Endothelial cell of umbilical vein (primary cell): ENCODE data around the gene ZDHHC5. TPM values are rescaled to one million over a fixed set of nuclear protein-coding genes. Genes with fewer than 3 reads are reported as not detected.

Experiments
- BruUV-seq: library from RNA; stranded (reverse); fragments of 400-500 nt; replicated peaks from 2 replicates; lab custom pipeline; 2021; lab: Mats Ljungman, UMichigan
- CTCF ChIA-PET: fragments of 300-600, 350-600 bp; sonication (Branson Sonifier 250); formaldehyde crosslinking; loops from one replicate; lab custom pipeline; 2021; ENCODE audit warnings: antibody characterized with exemption, inconsistent platforms; lab: Charles Lee
- POLR2A ChIA-PET: fragments of 300-600, 350-600 bp; sonication (Branson Sonifier 250); formaldehyde crosslinking; loops from one replicate; lab custom pipeline; 2021; ENCODE audit warnings: antibody characterized with exemption, inconsistent platforms; lab: Charles Lee
- DNase-seq: peaks from one replicate; pipeline ENCODE4 v3.0.0-alpha.2; 2011; ENCODE audit warnings: low read depth, low spot score
- FAIRE-seq: peaks from 2 replicates; lab custom pipeline; 2011; peaks lifted over from hg19 to GRCh38; lab: Jason Lieb, UNC
- H2AFZ ChIP-seq: 2 replicates; pipeline ENCODE4 v1.6.0; 2012; ENCODE audit warnings: low read depth, low read length, control low read depth, inconsistent platforms
- H3K27ac ChIP-seq: 2 replicates; pipeline ENCODE4 v1.5.1; 2011; ENCODE audit warnings: low read depth, mild to moderate bottlenecking, control low read depth, low read length, moderate library complexity; ENCODE audit not compliant: insufficient read depth
- H3K27me3 ChIP-seq, 2 experiments: 2 replicates each; pipeline versions ENCODE4 v1.6.0 to v1.6.1; 2011; ENCODE audit warnings: low read length in 2 of 2, mixed read lengths in 1 of 2; ENCODE audit not compliant: control insufficient read depth in 2 of 2, insufficient read depth in 2 of 2
- H3K36me3 ChIP-seq, 2 experiments: 2 replicates in 1 of 2; 3 replicates in 1 of 2; pipeline ENCODE4 v1.5.1; 2011; ENCODE audit warnings: low read length in 2 of 2, mild to moderate bottlenecking in 1 of 2, moderate library complexity in 1 of 2; ENCODE audit not compliant: control insufficient read depth in 2 of 2, insufficient read depth in 2 of 2; ENCODE audit errors: extremely low read depth in 1 of 2
- H3K4me1 ChIP-seq: 3 replicates; pipeline ENCODE4 v1.5.1; 2011; ENCODE audit warnings: mild to moderate bottlenecking, low read length; ENCODE audit not compliant: control insufficient read depth, insufficient read depth; ENCODE audit errors: extremely low read depth
- H3K4me2 ChIP-seq: 2 replicates; pipeline ENCODE4 v1.6.1; 2011; ENCODE audit warnings: low read length, control low read depth, mixed read lengths; ENCODE audit not compliant: insufficient read depth
- H3K4me3 ChIP-seq, 3 experiments: fragments of 200-600 bp in 1 of 3; sonication (generic), shearing (Covaris generic) in 1 of 3; replicated peaks in 1 of 3; 2 replicates each; pipeline ENCODE4 v1.5.1; 2011 to 2016; ENCODE audit warnings: control low read depth in 3 of 3, low read length in 3 of 3, mild to moderate bottlenecking in 2 of 3, inconsistent platforms in 1 of 3, low read depth in 1 of 3, moderate library complexity in 1 of 3; ENCODE audit not compliant: insufficient read depth in 1 of 3
- H3K79me2 ChIP-seq: 2 replicates; pipeline ENCODE4 v1.6.0; 2012; ENCODE audit warnings: low read length, inconsistent platforms; ENCODE audit not compliant: control insufficient read depth, insufficient read depth
- H3K9ac ChIP-seq: replicated peaks from 2 replicates; pipeline ENCODE3; 2011; ENCODE audit warnings: low read length, control low read depth; ENCODE audit not compliant: insufficient read depth; ENCODE audit errors: extremely low read depth
- H3K9me1 ChIP-seq: replicated peaks from 3 replicates; pipeline ENCODE4 v1.6.0; 2011; ENCODE audit warnings: mild to moderate bottlenecking, low read length; ENCODE audit not compliant: control insufficient read depth, insufficient read depth; ENCODE audit errors: extremely low read depth
- H3K9me3 ChIP-seq: replicated peaks from 2 replicates; pipeline ENCODE4 v1.5.1; 2012; ENCODE audit warnings: low read length, inconsistent platforms; ENCODE audit not compliant: control insufficient read depth, insufficient read depth
- H4K20me1 ChIP-seq: replicated peaks from 2 replicates; pipeline ENCODE3; 2011; ENCODE audit warnings: mild to moderate bottlenecking, low read length; ENCODE audit not compliant: control insufficient read depth, insufficient read depth; ENCODE audit errors: extremely low read depth
- EZH2 ChIP-seq: IDR thresholded peaks from 2 replicates; pipeline ENCODE4 v1.6.1; 2012; ENCODE audit warnings: borderline replicate concordance, low read depth, mild to moderate bottlenecking, moderate library complexity, low read length, inconsistent platforms; ENCODE audit not compliant: severe bottlenecking
- FOS ChIP-seq: IDR thresholded peaks from 2 replicates; pipeline ENCODE4 v1.6.1; 2011; ENCODE audit warnings: mild to moderate bottlenecking, low read length, moderate library complexity, borderline replicate concordance; ENCODE audit not compliant: insufficient read depth
- GATA2 ChIP-seq: IDR thresholded peaks from 2 replicates; pipeline ENCODE4 v1.7.0; 2011; ENCODE audit warnings: low read depth, mild to moderate bottlenecking, moderate library complexity, mixed read lengths, low read length; ENCODE audit not compliant: insufficient read length, insufficient read depth
- JUN ChIP-seq: IDR thresholded peaks from 2 replicates; pipeline ENCODE4 v1.6.1; 2011; ENCODE audit warnings: borderline replicate concordance, low read depth; ENCODE audit not compliant: insufficient read length, insufficient read depth
- MAX ChIP-seq: IDR thresholded peaks from 2 replicates; pipeline ENCODE4 v1.6.1; 2011; ENCODE audit not compliant: insufficient read depth, insufficient read length
- MYC ChIP-seq: IDR thresholded peaks from one replicate; pipeline ENCODE4 v1.6.1; 2011; ENCODE audit warnings: mild to moderate bottlenecking, low read depth, low read length
- POLR2A ChIP-seq: IDR thresholded peaks from 2 replicates; pipeline ENCODE4 v1.6.1; 2012; ENCODE audit warnings: low read depth, mild to moderate bottlenecking, control low read depth, low read length
- POLR2AphosphoS5 ChIP-seq: IDR thresholded peaks from 2 replicates; pipeline ENCODE4 v1.6.1; 2012; ENCODE audit warnings: low read depth, mild to moderate bottlenecking, control low read depth, low read length, moderate library complexity; ENCODE audit not compliant: insufficient read depth
- dilution Hi-C: fragments of 300-500 bp; cut with MboI; formaldehyde crosslinking; loops from one replicate; pipeline ENCODE4 v1.15.0; 2019; ENCODE audit warnings: low sequenced_read_pairs; ENCODE audit not compliant: extremely low pct_ligation_motif_present
- intact Hi-C: fragments of 100-400 bp; cut with micrococcal nuclease; formaldehyde crosslinking; loops from one replicate; pipeline ENCODE4 v1.10.0; 2022
- polyA plus RNA-seq, 4 experiments: library from polyadenylated mRNA; depleted of rRNA in 3 of 4; stranded (reverse) in 3 of 4; unstranded in 1 of 4; fragments of >200 nt; gene quantifications; 2 replicates each; pipeline versions ENCODE4 v1.2.1 to v1.2.3, GENCODE V29; 2011 to 2012; ENCODE audit warnings: missing spikeins in 1 of 4
- total RNA-seq: library from RNA; stranded (reverse); gene quantifications from 2 replicates; pipeline ENCODE4 v1.2.3, GENCODE V29; 2021
- TF ChIP-seq, protein P1 (sequence below), 2 donors: IDR thresholded peaks; 1 replicate in 1 of 2; 2 replicates in 1 of 2; pipeline ENCODE4 v1.5.1; 2011; ENCODE audit warnings: low read length in 2 of 2, mild to moderate bottlenecking in 2 of 2, moderate library complexity in 2 of 2, control low read depth in 1 of 2, inconsistent platforms in 1 of 2, low read depth in 1 of 2; ENCODE audit not compliant: insufficient read depth in 1 of 2; ENCODE audit errors: extremely low read depth in 1 of 2

Gene ZDHHC5
- total and polyA plus RNA-seq, 2 donors (not counting 3 experiments of a cell fraction or from before 2014, with no cell fraction given), result 52.9 to 67.4 TPM

- Histone ChIP-seq H3K27me3 (no peaks in the 10 kb centered on the region), H3K9me3 (no peaks in the 10 kb centered on the region), H3K4me2 (no peak overlapping the region), H3K9ac (no peak overlapping the region), H3K27ac (no peak overlapping the region), H3K79me2 (peaks cover 62% of the 10 kb centered on the region), H3K9me1 (no peaks in the 10 kb centered on the region), H3K4me1 (no peaks in the 10 kb centered on the region), H3K36me3 (no peaks in the 10 kb centered on the region), H3K4me3 (no peak overlapping the region), H4K20me1 (no peaks in the 10 kb centered on the region), H2AFZ (no peak overlapping the region)
- intact Hi-C loops (no loop called here), dilution Hi-C loops (no loop called here)
- DNase-seq (no peak), FAIRE-seq (no peak)
- ChIA-PET POLR2A (no interaction called here), CTCF (no interaction called here)
- no TSS peak for BruUV-seq
- TF ChIP-seq FOS, result no peak
- TF ChIP-seq JUN, result no peak
- no peak for TF ChIP-seq POLR2AphosphoS5
- TF ChIP-seq MYC, result no peak
- TF ChIP-seq, protein P1, sequence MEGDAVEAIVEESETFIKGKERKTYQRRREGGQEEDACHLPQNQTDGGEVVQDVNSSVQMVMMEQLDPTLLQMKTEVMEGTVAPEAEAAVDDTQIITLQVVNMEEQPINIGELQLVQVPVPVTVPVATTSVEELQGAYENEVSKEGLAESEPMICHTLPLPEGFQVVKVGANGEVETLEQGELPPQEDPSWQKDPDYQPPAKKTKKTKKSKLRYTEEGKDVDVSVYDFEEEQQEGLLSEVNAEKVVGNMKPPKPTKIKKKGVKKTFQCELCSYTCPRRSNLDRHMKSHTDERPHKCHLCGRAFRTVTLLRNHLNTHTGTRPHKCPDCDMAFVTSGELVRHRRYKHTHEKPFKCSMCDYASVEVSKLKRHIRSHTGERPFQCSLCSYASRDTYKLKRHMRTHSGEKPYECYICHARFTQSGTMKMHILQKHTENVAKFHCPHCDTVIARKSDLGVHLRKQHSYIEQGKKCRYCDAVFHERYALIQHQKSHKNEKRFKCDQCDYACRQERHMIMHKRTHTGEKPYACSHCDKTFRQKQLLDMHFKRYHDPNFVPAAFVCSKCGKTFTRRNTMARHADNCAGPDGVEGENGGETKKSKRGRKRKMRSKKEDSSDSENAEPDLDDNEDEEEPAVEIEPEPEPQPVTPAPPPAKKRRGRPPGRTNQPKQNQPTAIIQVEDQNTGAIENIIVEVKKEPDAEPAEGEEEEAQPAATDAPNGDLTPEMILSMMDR (IDR thresholded peaks at IDR 0.05; ENCODE audit: extremely low read depth in 1 of 2, insufficient read depth in 1 of 2, low read depth in 1 of 2, low read length in 2 of 2), result no peak
- no peak for TF ChIP-seq GATA2
- TF ChIP-seq POLR2A, result no peak
- no peak for TF ChIP-seq EZH2
- TF ChIP-seq MAX, result no peak
These were observed 60.9 kb downstream of the ZDHHC5 start for GRCh38 chr11:57728829-57729228.
